NCI-H1048 (cell line): ENCODE results near the gene MORF4L2.
"Not testable (repeated sequence)": the region's sequence is repeated elsewhere in the genome, so short reads cannot be mapped to it uniquely, and the experiment has no call there.

Experiments
- DNase-seq: peaks from one replicate; lab custom pipeline; 2025; lab: John Stamatoyannopoulos, UW

MORF4L2 gene

GRCh38 chrX:103678199-103678993 is 8.1 kb downstream of the MORF4L2 start:
- no peak for DNase-seq

- DNase-seq: no peak
These were observed 11.7 kb downstream of the MORF4L2 start for GRCh38 chrX:103674531-103675454.

GRCh38 chrX:103669745-103670144 is 16.8 kb downstream of the MORF4L2 start:
- DNase-seq: no peak

GRCh38 chrX:103666202-103667107 is 20.0 kb downstream of the MORF4L2 start:
- no peak for DNase-seq

GRCh38 chrX:103663981-103664762 is 22.3 kb downstream of the MORF4L2 start:
- DNase-seq: no peak

GRCh38 chrX:103659460-103659859 is 27.0 kb downstream of the MORF4L2 start:
- not testable (repeated sequence) for DNase-seq

GRCh38 chrX:103658681-103659433 is 27.6 kb downstream of the MORF4L2 start:
- DNase-seq: no peak

GRCh38 chrX:103657066-103657465 is 29.4 kb downstream of the MORF4L2 start:
- DNase-seq: not testable (repeated sequence)

- no peak for DNase-seq
These were observed 29.9 kb downstream of the MORF4L2 start for GRCh38 chrX:103656617-103657016.

GRCh38 chrX:103655230-103656000 is 31.1 kb downstream of the MORF4L2 start:
- not testable (repeated sequence) for DNase-seq

- DNase-seq: no peak
These were observed 35.2 kb downstream of the MORF4L2 start for GRCh38 chrX:103651151-103651773.

- DNase-seq: no peak
These were observed 38.9 kb downstream of the MORF4L2 start for GRCh38 chrX:103647630-103648029.

- DNase-seq: no peak
These were observed 42.4 kb downstream of the MORF4L2 start for GRCh38 chrX:103644125-103644524.

GRCh38 chrX:103640401-103641155 is 45.9 kb downstream of the MORF4L2 start:
- no peak for DNase-seq

- DNase-seq: not testable (repeated sequence)
These were observed 47.8 kb downstream of the MORF4L2 start for GRCh38 chrX:103638479-103639346.

GRCh38 chrX:103637604-103638338 is 48.7 kb downstream of the MORF4L2 start:
- no peak for DNase-seq

- no peak for DNase-seq
These were observed 51.1 kb downstream of the MORF4L2 start for GRCh38 chrX:103635436-103635835.
